GM12873 (cell line): ENCODE data around the gene PRKCB.

Experiments used
- CTCF ChIP-seq: IDR thresholded peaks from 2 replicates; pipeline ENCODE4 v1.5.1; 2012; ENCODE audit warnings: low read depth, mild to moderate bottlenecking, moderate library complexity, low read length, control low read depth; ENCODE audit not compliant: insufficient read depth; ENCODE audit errors: missing control alignments

PRKCB gene

GRCh38 chr16:24062270-24062817, 226.6 kb downstream of the PRKCB start:
- TF ChIP-seq CTCF = no peak

GRCh38 chr16:24069036-24069590, 233.3 kb downstream of the PRKCB start:
- no peak for TF ChIP-seq CTCF

- TF ChIP-seq CTCF = peak; percentile 84
Measured at GRCh38 chr16:24070851-24071250, 235.1 kb downstream of the PRKCB start.

GRCh38 chr16:24071666-24072360, 236.0 kb downstream of the PRKCB start:
- TF ChIP-seq CTCF = no peak

GRCh38 chr16:24073321-24073720, 237.5 kb downstream of the PRKCB start:
- TF ChIP-seq CTCF = no peak

- no peak for TF ChIP-seq CTCF
Measured at GRCh38 chr16:24074574-24074973, 238.8 kb downstream of the PRKCB start.

GRCh38 chr16:24075302-24075701, 239.5 kb downstream of the PRKCB start:
- TF ChIP-seq CTCF = no peak
